Caco-2 (cell line): ENCODE results near the gene RHBDF2. TPM values are rescaled to one million over a fixed set of nuclear protein-coding genes. Genes with fewer than 3 reads are reported as not detected.

Experiments
- BruUV-seq: library from RNA; stranded (reverse); fragments of 400-500 nt; replicated peaks from 2 replicates; lab custom pipeline; 2021; lab: Mats Ljungman, UMichigan
- CTCF ChIA-PET: fragments of 300-600 bp; sonication (Branson Sonifier 250); formaldehyde crosslinking; loops from one replicate; lab custom pipeline; 2022; ENCODE audit warnings: antibody characterized with exemption; lab: Charles Lee
- POLR2A ChIA-PET: fragments of 300-600 bp; sonication (Branson Sonifier 250); formaldehyde crosslinking; loops from one replicate; lab custom pipeline; 2022; ENCODE audit warnings: antibody characterized with exemption; lab: Charles Lee
- DNase-seq, 2 experiments: peaks; one replicate each; pipeline versions ENCODE4 v3.0.0 to v3.0.0-alpha.2; 2020 to 2022
- H3K27me3 ChIP-seq: replicated peaks from 2 replicates; pipeline ENCODE4 v1.6.0; 2011; ENCODE audit warnings: low read length; ENCODE audit not compliant: control insufficient read depth, insufficient read depth
- H3K36me3 ChIP-seq: 2 replicates; pipeline ENCODE4 v1.5.1; 2011; ENCODE audit warnings: low read length; ENCODE audit not compliant: control insufficient read depth, insufficient read depth
- H3K4me1 ChIP-seq: fragments of 250-450 bp; sonication (Bioruptor Pico); 2 replicates; pipeline ENCODE4 v1.5.1; 2020; ENCODE audit warnings: mild to moderate bottlenecking
- H3K4me3 ChIP-seq: 2 replicates; pipeline ENCODE4 v1.5.1; 2011; ENCODE audit warnings: low read depth, mild to moderate bottlenecking, control low read depth, low read length
- H3K9me3 ChIP-seq: fragments of 250-450 bp; sonication (Bioruptor Pico); 2 replicates; pipeline ENCODE4 v1.5.1; 2020; ENCODE audit warnings: mild to moderate bottlenecking, moderate library complexity
- H3K27ac Mint-ChIP-seq: one replicate; pipeline ENCODE4 v1.8.0; 2022; ENCODE audit warnings: mixed read lengths; ENCODE audit not compliant: unreplicated experiment
- H3K27me3 Mint-ChIP-seq: one replicate; pipeline ENCODE4 v1.8.0; 2022; ENCODE audit warnings: mixed read lengths; ENCODE audit not compliant: insufficient read depth, unreplicated experiment
- H3K36me3 Mint-ChIP-seq: one replicate; pipeline ENCODE4 v1.8.0; 2022; ENCODE audit warnings: mild to moderate bottlenecking, mixed read lengths; ENCODE audit not compliant: insufficient read depth, unreplicated experiment
- H3K4me1 Mint-ChIP-seq: one replicate; pipeline ENCODE4 v1.8.0; 2022; ENCODE audit warnings: low read depth, mixed read lengths; ENCODE audit not compliant: unreplicated experiment
- H3K4me3 Mint-ChIP-seq: one replicate; pipeline ENCODE4 v1.8.0; 2022; ENCODE audit warnings: mild to moderate bottlenecking, moderate library complexity, mixed read lengths; ENCODE audit not compliant: unreplicated experiment
- H3K9me3 Mint-ChIP-seq: one replicate; pipeline ENCODE4 v1.8.0; 2022; ENCODE audit warnings: mixed read lengths; ENCODE audit not compliant: unreplicated experiment
- intact Hi-C: fragments of 100-400 bp; cut with micrococcal nuclease; formaldehyde crosslinking; loops from one replicate; pipeline ENCODE4 v1.10.0; 2022; ENCODE audit not compliant: unreplicated experiment
- total RNA-seq: library from RNA; stranded (reverse); gene quantifications from 2 replicates; pipeline ENCODE4 v1.2.3, GENCODE V29; 2022
- TF ChIP-seq, protein P1 (sequence below), 2 experiments: fragments of 200-600 bp in 1 of 2; IDR thresholded peaks; 1 replicate in 1 of 2; 2 replicates in 1 of 2; pipeline versions ENCODE4 v1.5.1 to v1.8.0; 2011 to 2022; ENCODE audit warnings: antibody characterized with exemption in 1 of 2, control low read depth in 1 of 2, inconsistent platforms in 1 of 2, low read depth in 1 of 2, low read length in 1 of 2, mild to moderate bottlenecking in 1 of 2, moderate library complexity in 1 of 2; ENCODE audit not compliant: insufficient read depth in 1 of 2, severe bottlenecking in 1 of 2, unreplicated experiment in 1 of 2

The RHBDF2 gene
- total RNA-seq, 1 experiment from 2014 or later: 33.8 TPM

GRCh38 chr17:76495663-76496400 is 5.4 kb downstream of the RHBDF2 start:
- H3K9me3 Mint-ChIP-seq: no peaks in the 10 kb centered on the region
- H3K4me1 Mint-ChIP-seq: peaks cover 15% of the 10 kb centered on the region
- ChIA-PET CTCF (no interaction called here), POLR2A (no interaction called here)
- H3K9me3 ChIP-seq: no peaks in the 10 kb centered on the region
- no TSS peak for BruUV-seq
- peaks cover 13% of the 10 kb centered on the region for H3K36me3 Mint-ChIP-seq
- no peak overlapping the region for H3K27ac Mint-ChIP-seq
- no peaks in the 10 kb centered on the region for H3K27me3 Mint-ChIP-seq
- intact Hi-C loops: no loop called here
- no peak overlapping the region for H3K4me3 ChIP-seq
- TF ChIP-seq, protein P1, sequence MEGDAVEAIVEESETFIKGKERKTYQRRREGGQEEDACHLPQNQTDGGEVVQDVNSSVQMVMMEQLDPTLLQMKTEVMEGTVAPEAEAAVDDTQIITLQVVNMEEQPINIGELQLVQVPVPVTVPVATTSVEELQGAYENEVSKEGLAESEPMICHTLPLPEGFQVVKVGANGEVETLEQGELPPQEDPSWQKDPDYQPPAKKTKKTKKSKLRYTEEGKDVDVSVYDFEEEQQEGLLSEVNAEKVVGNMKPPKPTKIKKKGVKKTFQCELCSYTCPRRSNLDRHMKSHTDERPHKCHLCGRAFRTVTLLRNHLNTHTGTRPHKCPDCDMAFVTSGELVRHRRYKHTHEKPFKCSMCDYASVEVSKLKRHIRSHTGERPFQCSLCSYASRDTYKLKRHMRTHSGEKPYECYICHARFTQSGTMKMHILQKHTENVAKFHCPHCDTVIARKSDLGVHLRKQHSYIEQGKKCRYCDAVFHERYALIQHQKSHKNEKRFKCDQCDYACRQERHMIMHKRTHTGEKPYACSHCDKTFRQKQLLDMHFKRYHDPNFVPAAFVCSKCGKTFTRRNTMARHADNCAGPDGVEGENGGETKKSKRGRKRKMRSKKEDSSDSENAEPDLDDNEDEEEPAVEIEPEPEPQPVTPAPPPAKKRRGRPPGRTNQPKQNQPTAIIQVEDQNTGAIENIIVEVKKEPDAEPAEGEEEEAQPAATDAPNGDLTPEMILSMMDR (IDR thresholded peaks at IDR 0.05; ENCODE audit: insufficient read depth in 1 of 2, low read depth in 1 of 2, low read length in 1 of 2, severe bottlenecking in 1 of 2, unreplicated experiment in 1 of 2): no peak
- no peaks in the 10 kb centered on the region for H3K27me3 ChIP-seq
- H3K4me1 ChIP-seq: peaks cover 33% of the 10 kb centered on the region
- DNase-seq: no peak
- no peak overlapping the region for H3K4me3 Mint-ChIP-seq
- H3K36me3 ChIP-seq: no peaks in the 10 kb centered on the region

GRCh38 chr17:76493505-76494167 is 7.6 kb downstream of the RHBDF2 start:
- H3K27ac Mint-ChIP-seq: no peak overlapping the region
- no TSS peak for BruUV-seq
- CTCF ChIA-PET: interaction anchor here (0.5 to 1.5 kb wide), 4 partner anchors 15 to 173 kb away, joined by 3 to 5 read pairs (median 3); no protein-coding TSS in a partner anchor
- TF ChIP-seq, protein P1 (IDR thresholded peaks at IDR 0.05; ENCODE audit: insufficient read depth in 1 of 2, low read depth in 1 of 2, low read length in 1 of 2, severe bottlenecking in 1 of 2, unreplicated experiment in 1 of 2): no peak
- H3K36me3 ChIP-seq: no peaks in the 10 kb centered on the region
- POLR2A ChIA-PET: no interaction called here
- no peaks in the 10 kb centered on the region for H3K9me3 ChIP-seq
- no peaks in the 10 kb centered on the region for H3K27me3 ChIP-seq
- H3K4me1 Mint-ChIP-seq: peaks cover 4% of the 10 kb centered on the region
- no peak overlapping the region for H3K4me3 ChIP-seq
- H3K36me3 Mint-ChIP-seq: peaks cover 16% of the 10 kb centered on the region
- H3K27me3 Mint-ChIP-seq: no peaks in the 10 kb centered on the region
- no peak overlapping the region for H3K4me3 Mint-ChIP-seq
- peaks cover 17% of the 10 kb centered on the region for H3K4me1 ChIP-seq
- no peak for DNase-seq
- no peaks in the 10 kb centered on the region for H3K9me3 Mint-ChIP-seq
- intact Hi-C loops: no loop called here

DNA sequence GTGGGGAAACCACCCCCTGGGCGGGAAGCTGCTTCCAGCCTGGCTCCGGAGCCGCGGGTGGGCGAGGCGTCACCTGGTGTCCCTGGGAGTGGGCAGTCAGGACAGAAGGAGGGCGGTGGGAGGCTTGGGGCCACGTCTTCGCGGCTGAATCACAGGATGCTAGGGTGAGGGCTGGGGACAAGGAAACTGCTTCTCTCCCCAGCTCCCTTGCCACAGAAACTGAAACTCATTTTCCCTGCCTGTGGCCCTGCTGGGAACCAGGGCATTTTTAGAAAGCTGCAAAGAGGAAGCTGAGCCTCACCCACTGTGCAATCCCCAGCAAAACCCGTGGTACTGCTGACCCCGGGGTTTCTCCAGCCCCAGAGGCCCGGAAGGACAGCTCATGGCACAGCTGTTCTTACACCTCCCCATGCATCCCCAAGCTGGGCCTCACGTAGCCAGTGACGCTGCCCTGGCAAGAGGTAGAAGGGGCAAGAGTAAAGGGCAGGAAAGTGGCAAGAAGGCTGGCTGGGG is 8.2 kb downstream of the RHBDF2 start:
- Histone ChIP-seq H3K9me3 (no peaks in the 10 kb centered on the region), H3K27me3 (no peaks in the 10 kb centered on the region), H3K4me1 (peaks cover 11% of the 10 kb centered on the region), H3K4me3 (no peak overlapping the region), H3K36me3 (no peaks in the 10 kb centered on the region)
- no TSS peak for BruUV-seq
- Mint-ChIP-seq H3K36me3 (peaks cover 12% of the 10 kb centered on the region), H3K4me3 (no peak overlapping the region), H3K4me1 (no peaks in the 10 kb centered on the region), H3K27ac (no peak overlapping the region), H3K9me3 (no peaks in the 10 kb centered on the region), H3K27me3 (no peaks in the 10 kb centered on the region)
- ChIA-PET POLR2A (no interaction called here), CTCF (interaction anchor here (0.9 to 1.5 kb wide), 3 partner anchors 16 to 34 kb away, joined by 3 to 5 read pairs (median 3); no protein-coding TSS in a partner anchor)
- no peak for DNase-seq
- intact Hi-C loops: no loop called here
- TF ChIP-seq, protein P1 (IDR thresholded peaks at IDR 0.05; ENCODE audit: insufficient read depth in 1 of 2, low read depth in 1 of 2, low read length in 1 of 2, severe bottlenecking in 1 of 2, unreplicated experiment in 1 of 2): no peak
